ENCODE measurements around the gene KRTAP10-2. TPM values are rescaled to one million over a fixed set of nuclear protein-coding genes. Genes with fewer than 3 reads are reported as not detected.

Gene KRTAP10-2
- total RNA-seq, 1 experiment from 2014 or later = not detected

- H3K4me1 Mint-ChIP-seq = peaks cover 0 to 5% of the 10 kb centered on the region in 2 experiments; a peak in 3 of 4 replicates
- Histone ChIP-seq H4K8ac (replicated peaks; ENCODE audit: insufficient read length, low read depth, low read length) (no peak overlapping the region), H2BK5ac (ENCODE audit: insufficient read length, low read length) (no peak overlapping the region), H4K5ac (ENCODE audit: insufficient read length, low read depth, low read length) (no peak overlapping the region), H3K4ac (ENCODE audit: low read depth, low read length) (no peak overlapping the region), H3K23me2 (ENCODE audit: insufficient read length, low read depth, low read length, poor library complexity, severe bottlenecking) (no peaks in the 10 kb centered on the region), H3K27me3 (ENCODE audit: insufficient read depth, low read length) (no peaks in the 10 kb centered on the region), H2AFZ (ENCODE audit: low read length) (no peak overlapping the region), H2BK20ac (ENCODE audit: low read depth, low read length, poor library complexity, severe bottlenecking) (no peak overlapping the region), H3K9ac (ENCODE audit: extremely low read depth, insufficient read length, low read length) (no peak overlapping the region), H2AK5ac (ENCODE audit: insufficient read length, low read length) (no peak overlapping the region), H3K4me2 (ENCODE audit: insufficient read depth, insufficient read length, low read length) (no peak overlapping the region), H3K23ac (ENCODE audit: insufficient read length, low read depth, low read length) (no peak overlapping the region), H3K9me3 (ENCODE audit: control insufficient read depth, low read depth, low read length) (no peaks in the 10 kb centered on the region), H4K91ac (ENCODE audit: insufficient read length, low read depth, low read length) (no peak overlapping the region), H3K56ac (ENCODE audit: insufficient read length, low read depth, low read length) (no peak overlapping the region), H2BK15ac (ENCODE audit: low read depth, low read length) (no peak overlapping the region), H2BK12ac (ENCODE audit: insufficient read length, low read depth, low read length) (no peak overlapping the region), H3T11ph (ENCODE audit: low read length) (no peak overlapping the region), H3K14ac (ENCODE audit: insufficient read depth, low read length) (no peak overlapping the region; the same call in 1 of the 2 replicates), H3K27ac (ENCODE audit: insufficient read length, low read depth, low read length) (no peak overlapping the region), H3K4me1 (ENCODE audit: insufficient read depth, low read length) (no peaks in the 10 kb centered on the region), H4K20me1 (ENCODE audit: control insufficient read depth, insufficient read depth, insufficient read length) (peaks cover 5% of the 10 kb centered on the region), H3K79me1 (ENCODE audit: insufficient read depth, low read depth, low read length, poor library complexity, severe bottlenecking) (no peaks in the 10 kb centered on the region), H3K79me2 (ENCODE audit: insufficient read depth, low read length) (no peaks in the 10 kb centered on the region), H3K18ac (ENCODE audit: insufficient read length, low read depth, low read length) (no peak overlapping the region), H2BK120ac (ENCODE audit: low read depth, low read length, poor library complexity, severe bottlenecking) (no peak overlapping the region)
- TF ChIP-seq CTCF (conservative IDR thresholded peaks at IDR 0.05) = no peak
- H3K4me3 Mint-ChIP-seq = no peak overlapping the region
- H3K36me3 Mint-ChIP-seq (ENCODE audit: insufficient read depth in 1 of 3, low read depth in 3 of 3) = peaks cover 0 to 6% (median 3%) of the 10 kb centered on the region in 3 experiments; a peak in 4 of 7 replicates
- no peaks in the 10 kb centered on the region for H3K9me3 Mint-ChIP-seq
- no peaks in the 10 kb centered on the region for H3K27me3 Mint-ChIP-seq (ENCODE audit: low read depth)
- DNase-seq = no peak
- no CpG with 5 or more reads among the region's 44 CpGs for WGBS (ENCODE audit: extremely low coverage, insufficient read length, low lambda C conversion rate)
- H3K27ac Mint-ChIP-seq = 0 out of 7 replicates have a peak overlapping the region, but pooled peaks of 1 of the 3 experiments have one; percentile 35
Measured at GRCh38 chr21:44506279-44507255, 44.7 kb downstream of the KRTAP10-2 start.
